Chondrocyte (in vitro differentiated cells): Measurements from ENCODE around the gene SNF8. TPM values are rescaled to one million over a fixed set of nuclear protein-coding genes. Genes with fewer than 3 reads are reported as not detected.

Experiments
- DNase-seq: peaks from one replicate; pipeline ENCODE4 v3.0.0; 2021; ENCODE audit warnings: mixed read lengths, low spot score
- H3K27ac Mint-ChIP-seq: one replicate; pipeline ENCODE4 v1.8.0; 2021; ENCODE audit warnings: mild to moderate bottlenecking, moderate library complexity, mixed read lengths; ENCODE audit not compliant: unreplicated experiment
- H3K27me3 Mint-ChIP-seq: 2 replicates; pipeline ENCODE4 v1.8.0; 2021; ENCODE audit warnings: low read depth, mixed read lengths
- H3K36me3 Mint-ChIP-seq: 2 replicates; pipeline ENCODE4 v1.8.0; 2021; ENCODE audit warnings: low read depth, mixed read lengths
- H3K4me1 Mint-ChIP-seq: 2 replicates; pipeline ENCODE4 v1.8.0; 2021; ENCODE audit warnings: low read depth, mild to moderate bottlenecking, mixed read lengths
- H3K4me3 Mint-ChIP-seq: one replicate; pipeline ENCODE4 v1.8.0; 2021; ENCODE audit warnings: mild to moderate bottlenecking, moderate library complexity, mixed read lengths; ENCODE audit not compliant: unreplicated experiment
- H3K9me3 Mint-ChIP-seq: 2 replicates; pipeline ENCODE4 v1.8.0; 2021; ENCODE audit warnings: low read depth, mixed read lengths
- CTCF ChIP-seq: fragments of 200-600 bp; sonication (generic); IDR thresholded peaks from 2 replicates; pipeline ENCODE4 v1.5.0; 2021; ENCODE audit warnings: antibody characterized with exemption, mild to moderate bottlenecking, moderate library complexity
- long read RNA-seq: library from polyadenylated mRNA; stranded (forward); transcript quantifications from one replicate; pipeline ENCODE4 v2.0.0, GENCODE V29; 2021
- total RNA-seq: library from RNA; stranded (reverse); gene quantifications from 3 replicates; pipeline ENCODE4 v1.2.1, GENCODE V29; 2021

Gene SNF8
- 123 to 147 TPM (median 126 TPM) in 3 replicates for total RNA-seq
- long read RNA-seq, transcript SNF8-202 (8 exons, 2,319 nt) = major isoform, 119 of 131 reads
- long read RNA-seq, partial matches to known transcripts = 1 of 131 reads
- long read RNA-seq, other reads (novel, unspliced or antisense) = 5 of 131 reads

- peaks cover 34% of the 10 kb centered on the region for H3K4me1 Mint-ChIP-seq
- peaks cover 7% of the 10 kb centered on the region for H3K36me3 Mint-ChIP-seq
- peak; percentile 7 for TF ChIP-seq CTCF
- H3K27ac Mint-ChIP-seq = peak within 1 kb of the TSS; percentile 98
- peak; percentile 98 for DNase-seq
- H3K9me3 Mint-ChIP-seq = no peaks in the 10 kb centered on the region
- no peaks in the 10 kb centered on the region for H3K27me3 Mint-ChIP-seq
- peak within 1 kb of the TSS; percentile 99 for H3K4me3 Mint-ChIP-seq
Measured at GRCh38 chr17:48944515-48945260, at the start of gene SNF8. SNF8 (minus strand) TSS chr17:48944842; CDS start chr17:48944734, 108 bp downstream.

- H3K4me3 Mint-ChIP-seq = no peak overlapping the region
- no peak for TF ChIP-seq CTCF
- DNase-seq = no peak
- peaks cover 12% of the 10 kb centered on the region for H3K4me1 Mint-ChIP-seq
- H3K27me3 Mint-ChIP-seq = peaks cover 22% of the 10 kb centered on the region
- no peaks in the 10 kb centered on the region for H3K9me3 Mint-ChIP-seq
- no peak overlapping the region for H3K27ac Mint-ChIP-seq
- peaks cover 3% of the 10 kb centered on the region for H3K36me3 Mint-ChIP-seq
Measured at GRCh38 chr17:48993951-48994350, 49.3 kb upstream of the SNF8 start.

- H3K4me3 Mint-ChIP-seq = no peak overlapping the region
- H3K27ac Mint-ChIP-seq = no peak overlapping the region
- no peaks in the 10 kb centered on the region for H3K36me3 Mint-ChIP-seq
- TF ChIP-seq CTCF = no peak
- no peaks in the 10 kb centered on the region for H3K9me3 Mint-ChIP-seq
- peaks cover 12% of the 10 kb centered on the region for H3K4me1 Mint-ChIP-seq
- no peak for DNase-seq
- H3K27me3 Mint-ChIP-seq = peaks cover 22% of the 10 kb centered on the region
Measured at GRCh38 chr17:48993305-48993704, 48.7 kb upstream of the SNF8 start.

GRCh38 chr17:48992444-48992843, 47.8 kb upstream of the SNF8 start:
- Mint-ChIP-seq H3K4me3 (no peak overlapping the region), H3K27ac (no peak overlapping the region), H3K9me3 (no peaks in the 10 kb centered on the region), H3K4me1 (peaks cover 12% of the 10 kb centered on the region), H3K27me3 (peaks cover 22% of the 10 kb centered on the region), H3K36me3 (no peaks in the 10 kb centered on the region)
- no peak for DNase-seq
- no peak for TF ChIP-seq CTCF

GRCh38 chr17:48990882-48991357, 46.3 kb upstream of the SNF8 start:
- H3K27ac Mint-ChIP-seq = no peak overlapping the region
- no peaks in the 10 kb centered on the region for H3K9me3 Mint-ChIP-seq
- peaks cover 21% of the 10 kb centered on the region for H3K27me3 Mint-ChIP-seq
- no peak overlapping the region for H3K4me3 Mint-ChIP-seq
- H3K4me1 Mint-ChIP-seq = peaks cover 8% of the 10 kb centered on the region
- no peak for DNase-seq
- no peaks in the 10 kb centered on the region for H3K36me3 Mint-ChIP-seq
- no peak for TF ChIP-seq CTCF
